GM12875 (cell line): ENCODE data around the gene C5AR1.
"Not testable (repeated sequence)": the region's sequence is repeated elsewhere in the genome, so short reads cannot be mapped to it uniquely, and the experiment has no call there.

Experiments
- H3K4me3 ChIP-seq: one replicate; pipeline ENCODE4 v1.5.1; 2011; ENCODE audit warnings: low read depth, low read length, control low read depth
- CTCF ChIP-seq: IDR thresholded peaks from 2 replicates; pipeline ENCODE4 v1.5.1; 2011; ENCODE audit warnings: low read depth, mild to moderate bottlenecking, control low read depth, inconsistent platforms, low read length, moderate library complexity, borderline replicate concordance; ENCODE audit not compliant: insufficient read depth

Gene C5AR1

GRCh38 chr19:47362321-47362720 lies 52.7 kb downstream of the C5AR1 start:
- TF ChIP-seq CTCF = no peak
- no peak overlapping the region for H3K4me3 ChIP-seq

- no peak for TF ChIP-seq CTCF
- no peak overlapping the region for H3K4me3 ChIP-seq
Observed at GRCh38 chr19:47363758-47364531, 54.3 kb downstream of the C5AR1 start.

- not testable (repeated sequence) for H3K4me3 ChIP-seq
Observed at GRCh38 chr19:47365455-47365854, 55.8 kb downstream of the C5AR1 start.

- TF ChIP-seq CTCF = no peak
Observed at GRCh38 chr19:47370045-47370611, 60.5 kb downstream of the C5AR1 start.

GRCh38 chr19:47371261-47371660 lies 61.6 kb downstream of the C5AR1 start:
- no peak for TF ChIP-seq CTCF

More at GRCh38 chr19:47370045-47370611, 60.5 kb downstream of the C5AR1 start:
- no peak overlapping the region for H3K4me3 ChIP-seq

More at GRCh38 chr19:47371261-47371660, 61.6 kb downstream of the C5AR1 start:
- H3K4me3 ChIP-seq = no peak overlapping the region
